Measurements from ENCODE around the gene AXIN1.

- no peak for TF ChIP-seq CTCF (IDR thresholded peaks at IDR 0.05)
- TF ChIP-seq POLR2AphosphoS5 (IDR thresholded peaks at IDR 0.05): no peak
- no peak for TF ChIP-seq POLR2A (IDR thresholded peaks at IDR 0.05)
- TF ChIP-seq EP300 (IDR thresholded peaks at IDR 0.05): no peak
Measured at GRCh38 chr16:268141-269053, 84.1 kb downstream of the AXIN1 start.
